ENCODE measurements around the gene HOMER2. TPM values are rescaled to one million over a fixed set of nuclear protein-coding genes. Genes with fewer than 3 reads are reported as not detected.

The HOMER2 gene
- total and polyA plus RNA-seq, 9 of the 15 experiments (the other 6 are each of a cell fraction or from before 2014, with no cell fraction given), result 0.13 to 0.47 (median 0.29) TPM; not detected in 1

DNA sequence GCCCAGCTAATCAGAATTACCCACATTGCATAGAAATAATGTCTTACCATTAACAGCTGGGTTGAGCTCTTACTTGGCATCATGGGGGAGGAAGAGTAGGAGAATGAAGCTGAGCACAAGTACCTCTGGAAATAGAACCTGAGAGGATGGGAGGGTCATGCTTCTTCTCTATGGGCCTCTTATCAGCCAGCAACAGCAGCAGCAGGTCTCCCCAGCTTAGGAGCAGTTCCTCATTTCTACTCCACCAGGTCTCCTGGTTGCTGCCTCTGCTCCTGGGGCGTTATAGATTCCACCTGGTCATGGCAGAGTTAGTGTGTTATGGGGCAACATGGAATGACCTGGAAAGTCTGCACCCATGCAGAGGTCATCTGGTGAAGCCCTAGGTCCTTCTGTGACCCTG lies 150.0 kb downstream of the HOMER2 start (continued):
- TF ChIP-seq L3MBTL2 (IDR thresholded peaks at IDR 0.05) (peak; percentile 34), NEUROD1 (IDR thresholded peaks at IDR 0.05; ENCODE audit: borderline replicate concordance, low read depth, low read length, partially characterized antibody) (peak; percentile 69), FOXM1 (IDR thresholded peaks at IDR 0.05; ENCODE audit: low read depth) (peak; percentile 75; the same call in 1 of the 2 replicates), FOXM1 (CRISPR knock-in tag; IDR thresholded peaks at IDR 0.05; ENCODE audit: low read depth) (no peak), CEBPB (tag; IDR thresholded peaks at IDR 0.05) (peak; percentile 47), ZFP36 (IDR thresholded peaks at IDR 0.05; ENCODE audit: low read depth, low read length, partially characterized antibody) (peak; percentile 3), RUNX1 (IDR thresholded peaks at IDR 0.05; ENCODE audit: low read depth) (no peak), TCFL5 (CRISPR knock-in tag; conservative IDR thresholded peaks at IDR 0.05) (no peak), DPF2 (IDR thresholded peaks at IDR 0.05) (peak; percentile 93), HDAC1 (IDR thresholded peaks at IDR 0.05) (peak in 1 of 2 experiments; percentile 70; a peak in 2 of 4 replicates), BCOR (IDR thresholded peaks at IDR 0.05) (0 out of 2 replicates have a peak, but pooled peaks have one; percentile 16), BHLHE40 (IDR thresholded peaks at IDR 0.05; ENCODE audit: low read length) (no peak), MYC (IDR thresholded peaks at IDR 0.05; ENCODE audit: low read depth, low read length) (peak; percentile 67), MYC (CRISPR knock-in tag; IDR thresholded peaks at IDR 0.05; ENCODE audit: borderline replicate concordance, low read depth) (no peak), THRAP3 (IDR thresholded peaks at IDR 0.05; ENCODE audit: borderline replicate concordance) (no peak), ZEB2 (IDR thresholded peaks at IDR 0.05) (peak; percentile 82), CREM (IDR thresholded peaks at IDR 0.05; ENCODE audit: low read depth) (peak; percentile 60), CC2D1A (IDR thresholded peaks at IDR 0.05) (peak; percentile 29; the same call in 1 of the 2 replicates), MEIS2 (IDR thresholded peaks at IDR 0.05; ENCODE audit: partially characterized antibody) (no peak), ZNF212 (CRISPR knock-in tag; IDR thresholded peaks at IDR 0.05) (no peak), NFRKB (IDR thresholded peaks at IDR 0.05; ENCODE audit: low read depth) (no peak)
- TF ChIP-seq, protein P1, sequence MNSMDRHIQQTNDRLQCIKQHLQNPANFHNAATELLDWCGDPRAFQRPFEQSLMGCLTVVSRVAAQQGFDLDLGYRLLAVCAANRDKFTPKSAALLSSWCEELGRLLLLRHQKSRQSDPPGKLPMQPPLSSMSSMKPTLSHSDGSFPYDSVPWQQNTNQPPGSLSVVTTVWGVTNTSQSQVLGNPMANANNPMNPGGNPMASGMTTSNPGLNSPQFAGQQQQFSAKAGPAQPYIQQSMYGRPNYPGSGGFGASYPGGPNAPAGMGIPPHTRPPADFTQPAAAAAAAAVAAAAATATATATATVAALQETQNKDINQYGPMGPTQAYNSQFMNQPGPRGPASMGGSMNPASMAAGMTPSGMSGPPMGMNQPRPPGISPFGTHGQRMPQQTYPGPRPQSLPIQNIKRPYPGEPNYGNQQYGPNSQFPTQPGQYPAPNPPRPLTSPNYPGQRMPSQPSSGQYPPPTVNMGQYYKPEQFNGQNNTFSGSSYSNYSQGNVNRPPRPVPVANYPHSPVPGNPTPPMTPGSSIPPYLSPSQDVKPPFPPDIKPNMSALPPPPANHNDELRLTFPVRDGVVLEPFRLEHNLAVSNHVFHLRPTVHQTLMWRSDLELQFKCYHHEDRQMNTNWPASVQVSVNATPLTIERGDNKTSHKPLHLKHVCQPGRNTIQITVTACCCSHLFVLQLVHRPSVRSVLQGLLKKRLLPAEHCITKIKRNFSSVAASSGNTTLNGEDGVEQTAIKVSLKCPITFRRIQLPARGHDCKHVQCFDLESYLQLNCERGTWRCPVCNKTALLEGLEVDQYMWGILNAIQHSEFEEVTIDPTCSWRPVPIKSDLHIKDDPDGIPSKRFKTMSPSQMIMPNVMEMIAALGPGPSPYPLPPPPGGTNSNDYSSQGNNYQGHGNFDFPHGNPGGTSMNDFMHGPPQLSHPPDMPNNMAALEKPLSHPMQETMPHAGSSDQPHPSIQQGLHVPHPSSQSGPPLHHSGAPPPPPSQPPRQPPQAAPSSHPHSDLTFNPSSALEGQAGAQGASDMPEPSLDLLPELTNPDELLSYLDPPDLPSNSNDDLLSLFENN (IDR thresholded peaks at IDR 0.05; ENCODE audit: low read depth in 2 of 2, low read length in 2 of 2), result peak in 1 of 2 experiments; percentile 66; a peak in 2 of 4 replicates
- TF ChIP-seq, protein P2, sequence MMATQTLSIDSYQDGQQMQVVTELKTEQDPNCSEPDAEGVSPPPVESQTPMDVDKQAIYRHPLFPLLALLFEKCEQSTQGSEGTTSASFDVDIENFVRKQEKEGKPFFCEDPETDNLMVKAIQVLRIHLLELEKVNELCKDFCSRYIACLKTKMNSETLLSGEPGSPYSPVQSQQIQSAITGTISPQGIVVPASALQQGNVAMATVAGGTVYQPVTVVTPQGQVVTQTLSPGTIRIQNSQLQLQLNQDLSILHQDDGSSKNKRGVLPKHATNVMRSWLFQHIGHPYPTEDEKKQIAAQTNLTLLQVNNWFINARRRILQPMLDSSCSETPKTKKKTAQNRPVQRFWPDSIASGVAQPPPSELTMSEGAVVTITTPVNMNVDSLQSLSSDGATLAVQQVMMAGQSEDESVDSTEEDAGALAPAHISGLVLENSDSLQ (IDR thresholded peaks at IDR 0.05), result no peak
- TF ChIP-seq, protein P3, sequence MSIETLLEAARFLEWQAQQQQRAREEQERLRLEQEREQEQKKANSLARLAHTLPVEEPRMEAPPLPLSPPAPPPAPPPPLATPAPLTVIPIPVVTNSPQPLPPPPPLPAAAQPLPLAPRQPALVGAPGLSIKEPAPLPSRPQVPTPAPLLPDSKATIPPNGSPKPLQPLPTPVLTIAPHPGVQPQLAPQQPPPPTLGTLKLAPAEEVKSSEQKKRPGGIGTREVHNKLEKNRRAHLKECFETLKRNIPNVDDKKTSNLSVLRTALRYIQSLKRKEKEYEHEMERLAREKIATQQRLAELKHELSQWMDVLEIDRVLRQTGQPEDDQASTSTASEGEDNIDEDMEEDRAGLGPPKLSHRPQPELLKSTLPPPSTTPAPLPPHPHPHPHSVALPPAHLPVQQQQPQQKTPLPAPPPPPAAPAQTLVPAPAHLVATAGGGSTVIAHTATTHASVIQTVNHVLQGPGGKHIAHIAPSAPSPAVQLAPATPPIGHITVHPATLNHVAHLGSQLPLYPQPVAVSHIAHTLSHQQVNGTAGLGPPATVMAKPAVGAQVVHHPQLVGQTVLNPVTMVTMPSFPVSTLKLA (conservative IDR thresholded peaks at IDR 0.05), result 0 out of 4 replicates have a peak, but pooled peaks of 1 of the 2 experiments have one; percentile 31
- TF ChIP-seq, protein P4, sequence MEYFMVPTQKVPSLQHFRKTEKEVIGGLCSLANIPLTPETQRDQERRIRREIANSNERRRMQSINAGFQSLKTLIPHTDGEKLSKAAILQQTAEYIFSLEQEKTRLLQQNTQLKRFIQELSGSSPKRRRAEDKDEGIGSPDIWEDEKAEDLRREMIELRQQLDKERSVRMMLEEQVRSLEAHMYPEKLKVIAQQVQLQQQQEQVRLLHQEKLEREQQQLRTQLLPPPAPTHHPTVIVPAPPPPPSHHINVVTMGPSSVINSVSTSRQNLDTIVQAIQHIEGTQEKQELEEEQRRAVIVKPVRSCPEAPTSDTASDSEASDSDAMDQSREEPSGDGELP (CRISPR knock-in tag; IDR thresholded peaks at IDR 0.05; ENCODE audit: borderline replicate concordance), result peak; percentile 67; the same call in 1 of the 2 replicates

Measured in K562 (cell line).